Measurements from ENCODE around the gene FOXF2. TPM values are rescaled to one million over a fixed set of nuclear protein-coding genes. Genes with fewer than 3 reads are reported as not detected.

Gene FOXF2
- polyA plus RNA-seq, 1 experiment, result 23.4 TPM

- DNase-seq (ENCODE audit: low read depth), result no peak
- no peaks in the 10 kb centered on the region; the same call in 1 of the 2 replicates for H3K36me3 ChIP-seq (ENCODE audit: control insufficient read depth, insufficient read depth, low read length)
- POLR2A ChIA-PET, result no interaction called here
- CTCF ChIA-PET, result interaction anchor here (0.8 to 3.0 kb wide), 6 partner anchors 9 to 470 kb away, joined by 3 to 28 read pairs (median 3); no protein-coding TSS in a partner anchor
- no peak overlapping the region; the same call in 1 of the 2 replicates for H3K4me3 ChIP-seq (ENCODE audit: low read depth, low read length)
- peaks cover 14% of the 10 kb centered on the region for H3K27me3 ChIP-seq (ENCODE audit: control insufficient read depth, insufficient read depth, low read length)
- no peak for TF ChIP-seq CTCF (IDR thresholded peaks at IDR 0.05; ENCODE audit: insufficient read depth, low read depth, low read length)
Observed at GRCh38 chr6:1382331-1382882, 7.0 kb upstream of the FOXF2 start.

GRCh38 chr6:1382883-1383728 is 6.3 kb upstream of the FOXF2 start:
- Histone ChIP-seq H3K27me3 (ENCODE audit: control insufficient read depth, insufficient read depth, low read length) (peaks cover 11% of the 10 kb centered on the region), H3K4me3 (ENCODE audit: low read depth, low read length) (no peak overlapping the region; the same call in 1 of the 2 replicates)
- TF ChIP-seq CTCF (IDR thresholded peaks at IDR 0.05; ENCODE audit: insufficient read depth, low read depth, low read length), result no peak

GRCh38 chr6:1383729-1384548 is 5.4 kb upstream of the FOXF2 start:
- Histone ChIP-seq H3K4me3 (ENCODE audit: low read depth, low read length) (peak overlapping the region; percentile 6; the same call in 1 of the 2 replicates), H3K36me3 (ENCODE audit: control insufficient read depth, insufficient read depth, low read length) (no peaks in the 10 kb centered on the region; the same call in 1 of the 2 replicates), H3K27me3 (ENCODE audit: control insufficient read depth, insufficient read depth, low read length) (peaks cover 9% of the 10 kb centered on the region)
- ChIA-PET POLR2A (no interaction called here), CTCF (interaction anchor here (0.8 to 3.0 kb wide), 6 partner anchors 10 to 586 kb away, joined by 3 to 28 read pairs (median 4); no protein-coding TSS in a partner anchor)
- TF ChIP-seq CTCF (IDR thresholded peaks at IDR 0.05; ENCODE audit: insufficient read depth, low read depth, low read length), result no peak
- DNase-seq (ENCODE audit: low read depth), result no peak

More at GRCh38 chr6:1382883-1383728, 6.3 kb upstream of the FOXF2 start:
- ChIA-PET POLR2A (no interaction called here), CTCF (interaction anchor here (0.8 to 3.0 kb wide), 11 partner anchors 8 to 585 kb away, joined by 3 to 28 read pairs (median 3); no protein-coding TSS in a partner anchor)
- no peak for DNase-seq (ENCODE audit: low read depth)
- no peaks in the 10 kb centered on the region; the same call in 1 of the 2 replicates for H3K36me3 ChIP-seq (ENCODE audit: control insufficient read depth, insufficient read depth, low read length)

GRCh38 chr6:1384549-1385128 is 4.7 kb upstream of the FOXF2 start:
- H3K4me3 ChIP-seq (ENCODE audit: low read depth, low read length), result 0 out of 2 replicates have a peak overlapping the region, but pooled peaks have one; percentile 6
- DNase-seq (ENCODE audit: low read depth), result no peak
- POLR2A ChIA-PET, result no interaction called here
- CTCF ChIA-PET, result interaction anchor here (1.3 to 3.0 kb wide), 2 partner anchors 12 to 472 kb away, joined by 4 to 28 read pairs; no protein-coding TSS in a partner anchor
- no peaks in the 10 kb centered on the region; the same call in 1 of the 2 replicates for H3K36me3 ChIP-seq (ENCODE audit: control insufficient read depth, insufficient read depth, low read length)
- H3K27me3 ChIP-seq (ENCODE audit: control insufficient read depth, insufficient read depth, low read length), result peaks cover 7% of the 10 kb centered on the region
- no peak for TF ChIP-seq CTCF (IDR thresholded peaks at IDR 0.05; ENCODE audit: insufficient read depth, low read depth, low read length)
